DMS153 treated with DMSO at 0.1 percent for 48 hours (cell line): ENCODE data around the gene ETV4.

Experiments used
- DNase-seq: peaks from one replicate; lab custom pipeline; 2025; ENCODE audit not compliant: unreplicated experiment; lab: John Stamatoyannopoulos, UW

ETV4 gene

DNA sequence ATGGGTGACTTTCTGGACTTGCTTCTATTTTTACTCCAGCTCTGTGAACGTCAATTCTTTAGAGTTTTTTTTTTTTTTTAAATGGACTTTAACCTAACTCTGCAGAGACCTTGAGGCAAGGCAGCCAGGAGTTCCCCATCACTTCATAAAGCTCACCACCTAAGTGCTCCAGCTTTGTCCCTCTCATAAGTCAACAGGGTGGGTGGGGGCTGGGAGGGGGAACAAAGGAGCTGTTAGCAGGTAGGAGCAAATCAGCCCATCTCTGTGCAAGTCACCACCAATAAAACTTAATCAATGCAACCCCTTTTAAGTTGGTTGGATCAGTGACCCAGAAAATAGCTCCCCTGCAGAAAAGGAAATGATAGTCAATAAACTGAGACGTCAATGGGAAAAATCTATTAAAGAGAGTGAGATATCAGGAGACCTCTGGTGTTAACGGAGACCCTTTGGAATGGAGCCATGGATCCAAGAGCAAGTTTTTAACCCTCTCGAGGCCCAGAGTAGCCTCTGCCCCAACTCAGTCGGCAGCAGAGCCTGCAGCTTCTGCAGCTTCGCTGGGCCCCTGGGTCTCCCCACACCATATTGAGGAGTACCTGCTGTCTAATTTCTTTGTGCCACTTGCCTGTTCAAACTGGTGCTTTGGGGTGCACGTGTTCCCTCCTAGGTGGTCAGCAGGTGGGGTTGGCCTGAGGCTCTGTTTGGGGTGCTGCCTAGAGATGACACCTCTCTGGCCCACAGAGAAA, 27.6 kb upstream of the ETV4 start:
- DNase-seq: no peak

GRCh38 chr17:43572368-43572980, 26.3 kb upstream of the ETV4 start:
- no peak for DNase-seq

DNA sequence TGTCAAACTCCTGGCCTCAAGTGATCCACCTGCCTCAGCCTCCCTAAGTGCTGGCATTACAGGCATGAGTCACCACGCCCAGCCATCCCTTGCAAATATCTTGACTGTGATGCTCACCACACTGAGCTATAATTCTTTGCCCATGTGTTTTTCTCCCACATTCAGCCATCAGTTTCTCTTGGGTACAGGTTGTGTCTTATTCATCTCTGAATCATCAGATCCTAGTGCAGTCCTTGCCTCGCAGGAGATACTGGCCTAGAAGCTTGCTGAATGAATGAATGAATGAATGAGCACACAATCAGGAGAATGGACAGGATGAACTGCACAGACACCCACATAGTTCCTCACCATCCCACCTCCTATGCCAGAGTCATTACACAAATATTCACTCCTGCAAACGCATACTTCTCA, 24.4 kb upstream of the ETV4 start:
- no peak for DNase-seq

DNA sequence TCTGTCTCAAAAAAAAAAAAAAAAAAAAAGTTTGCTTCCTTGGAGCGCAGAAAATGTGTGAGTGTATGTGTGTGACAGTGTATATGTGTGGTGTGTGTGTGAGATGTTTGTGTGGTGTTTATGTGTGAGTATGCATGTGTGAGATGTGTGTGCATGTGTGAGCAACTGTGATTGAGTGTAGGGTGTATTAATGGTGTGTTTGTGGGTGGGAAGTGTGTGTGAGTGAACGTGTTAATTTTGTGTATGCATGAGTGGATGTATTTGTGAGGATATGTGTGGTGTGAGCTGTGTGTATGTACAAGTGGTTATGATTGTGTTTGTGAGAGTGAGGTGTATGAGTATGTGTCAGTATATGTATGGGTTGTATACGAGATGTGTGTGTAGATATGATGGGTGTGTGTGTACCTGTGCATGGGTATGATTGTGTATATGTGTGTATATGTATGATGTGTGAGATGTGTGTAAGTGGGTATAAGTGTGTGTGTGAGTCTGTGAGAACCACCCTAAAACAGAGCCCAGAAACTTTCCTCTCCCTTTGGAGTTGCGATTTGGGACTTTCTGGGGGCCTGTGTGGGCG, 22.5 kb upstream of the ETV4 start:
- no peak for DNase-seq

GRCh38 chr17:43563600-43564594, 17.8 kb upstream of the ETV4 start:
- DNase-seq: no peak

DNA sequence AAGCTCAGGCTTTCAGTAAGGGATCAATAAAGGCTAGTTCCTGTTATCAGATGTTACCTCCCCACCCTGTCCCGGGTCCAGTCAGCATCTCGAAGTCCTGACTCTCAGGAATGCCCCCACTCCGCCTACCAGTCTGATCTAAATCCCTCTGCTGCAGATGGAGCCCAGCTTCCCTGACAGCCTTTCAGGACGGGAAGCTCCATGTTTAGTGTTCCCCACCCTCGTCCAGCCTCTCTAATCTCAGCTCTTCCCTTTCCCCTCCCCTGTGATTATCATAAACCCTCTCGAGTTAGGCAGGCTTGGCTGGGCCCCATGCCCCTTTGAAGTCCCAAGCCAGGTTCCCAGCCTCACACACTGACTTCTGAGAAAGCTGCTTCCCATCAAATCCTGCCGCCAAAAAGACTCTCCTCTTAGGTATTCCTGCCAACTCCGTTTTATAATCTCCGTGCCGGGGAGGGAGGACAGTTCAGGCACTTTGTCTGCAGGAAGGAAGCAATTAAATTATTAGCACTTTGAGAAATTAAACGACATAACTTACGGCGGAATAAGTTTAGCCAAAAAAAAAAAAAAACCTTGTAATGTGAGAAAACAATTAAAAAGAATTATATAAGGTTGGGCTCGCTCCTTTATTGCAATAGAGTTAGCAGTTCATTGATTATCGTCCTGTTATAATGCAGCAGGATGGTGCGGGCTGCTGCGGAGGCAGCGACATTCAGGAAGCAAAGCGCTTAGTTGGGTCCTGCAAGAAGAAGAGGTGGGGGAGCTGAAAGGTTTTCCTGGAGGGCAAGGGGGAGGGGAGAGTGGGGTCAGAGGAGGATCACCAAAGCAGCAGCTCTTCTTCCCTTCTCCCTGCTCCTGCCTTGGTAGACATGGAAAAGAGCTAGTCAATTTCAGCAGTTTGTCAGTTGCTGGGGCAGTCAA, 16.8 kb upstream of the ETV4 start:
- no peak for DNase-seq

DNA sequence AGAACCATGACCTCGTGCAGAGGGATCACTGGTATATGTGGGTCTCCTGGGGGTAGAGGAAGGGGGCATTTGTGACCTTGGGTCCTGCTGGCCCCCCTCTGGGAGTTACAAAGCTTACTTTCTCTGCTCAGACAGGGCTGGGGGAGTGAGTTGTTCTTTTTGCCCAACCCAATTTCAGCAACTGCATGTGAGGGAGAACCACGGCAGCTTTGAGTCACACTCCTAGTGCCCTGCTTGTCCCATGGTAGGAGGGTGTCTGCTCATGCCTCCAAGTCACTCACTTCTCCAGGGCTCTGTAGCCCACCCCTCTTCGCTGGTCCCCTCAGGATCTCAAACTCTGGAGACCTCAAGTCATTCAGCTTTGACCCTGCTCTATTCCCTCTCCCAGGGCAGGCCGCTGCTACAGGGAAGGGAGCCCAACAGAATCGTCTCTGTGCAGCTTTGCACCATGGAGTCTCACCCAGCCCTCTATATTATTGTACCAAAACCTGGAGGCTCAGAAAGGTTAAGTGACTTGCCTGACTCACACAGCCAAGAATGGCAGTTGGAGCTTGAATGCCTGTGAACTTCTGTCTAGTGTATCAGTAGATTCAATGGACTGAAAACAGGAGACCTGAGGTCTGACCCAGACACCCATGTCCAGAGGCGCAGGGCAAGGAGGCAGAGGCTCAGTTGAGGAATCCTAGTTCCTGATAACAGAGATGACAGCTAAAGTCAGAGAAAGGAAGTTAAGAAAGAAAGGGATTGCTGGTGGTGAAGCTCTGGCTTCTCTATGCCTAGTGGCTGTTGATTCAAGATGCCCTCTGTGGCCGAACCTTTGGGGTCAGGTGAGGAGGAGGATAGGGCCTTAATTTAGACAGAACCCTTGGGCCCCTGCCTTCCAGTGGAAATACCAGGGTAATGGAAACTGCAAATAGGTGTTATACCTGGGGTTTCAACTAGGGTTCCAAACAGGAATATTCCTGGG, 14.6 kb upstream of the ETV4 start:
- DNase-seq: no peak

DNA sequence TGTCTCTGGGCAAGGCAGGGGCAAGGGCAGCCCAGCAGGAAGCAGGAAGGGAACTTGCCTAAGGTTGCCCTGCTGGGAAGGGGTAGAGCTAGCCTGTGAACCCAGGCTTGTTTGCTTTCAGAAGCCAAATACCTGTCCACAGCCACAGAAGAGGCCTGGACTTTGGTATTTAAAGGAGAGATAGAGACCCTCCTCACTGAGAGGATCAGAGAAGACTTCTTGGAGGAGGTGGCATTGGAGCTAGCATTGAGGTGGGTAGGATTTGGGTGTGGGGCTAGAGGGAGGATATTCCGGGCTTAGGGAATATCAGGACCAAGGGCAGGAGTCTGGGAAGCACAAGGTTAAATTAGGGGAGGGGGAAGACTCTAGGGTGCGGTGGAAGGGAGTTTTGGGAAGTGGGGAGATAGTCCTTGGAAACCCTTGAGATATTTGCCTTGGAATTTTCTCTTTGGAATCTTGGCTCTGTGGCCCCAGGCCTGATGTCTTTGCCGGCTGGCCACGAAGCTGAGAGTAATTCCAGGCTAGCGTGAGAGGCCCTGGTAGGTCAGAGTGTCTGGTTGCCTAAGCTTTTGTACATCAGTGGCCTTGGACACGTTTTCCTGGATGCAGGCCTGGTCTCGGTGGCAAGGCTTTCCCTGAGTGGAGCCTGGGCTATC, 13.1 kb upstream of the ETV4 start:
- DNase-seq: no peak

GRCh38 chr17:43558805-43559160, 12.6 kb upstream of the ETV4 start:
- DNase-seq: no peak

DNA sequence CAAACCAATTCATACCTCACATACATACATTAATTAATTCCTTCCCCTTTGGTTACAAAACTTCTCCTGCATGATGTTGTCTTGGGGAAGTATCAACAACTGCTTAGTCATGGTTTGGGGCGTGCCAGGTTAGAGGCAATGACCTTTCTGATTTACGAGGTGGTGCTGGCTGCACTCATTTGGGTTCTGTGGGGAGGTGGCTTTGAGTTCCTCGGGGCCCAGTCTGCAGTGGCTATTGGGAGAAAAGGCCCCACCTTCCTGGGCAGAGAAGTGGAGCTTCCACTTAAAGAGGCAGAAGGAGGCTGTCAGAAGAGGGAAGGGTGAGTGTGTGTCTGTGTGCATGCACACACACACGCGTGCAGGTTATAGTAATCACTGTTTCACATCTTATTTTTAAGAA, 10.2 kb upstream of the ETV4 start:
- no peak for DNase-seq

DNA sequence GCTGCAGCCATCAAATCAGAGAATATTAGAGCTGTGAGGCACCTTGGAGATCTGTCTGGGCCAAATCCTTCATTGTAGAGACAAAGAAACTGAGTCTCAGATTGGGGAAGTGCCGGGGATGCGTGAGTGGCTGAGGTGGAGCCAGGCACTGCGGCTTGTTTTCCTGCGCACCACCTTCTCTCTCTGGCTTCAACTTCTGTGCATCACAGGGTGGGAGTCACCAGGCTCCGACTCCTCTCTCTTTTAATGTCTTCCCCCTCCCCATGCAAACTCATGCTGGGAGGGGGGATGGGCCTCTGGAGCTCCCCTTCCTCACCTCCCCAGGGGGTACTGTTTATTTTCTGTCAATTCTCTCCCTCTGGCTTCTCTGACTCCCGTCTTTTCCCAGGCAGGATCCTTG, 8.7 kb upstream of the ETV4 start:
- DNase-seq: no peak

- no peak for DNase-seq
Measured at GRCh38 chr17:43553573-43553972, 7.4 kb upstream of the ETV4 start.

GRCh38 chr17:43552229-43552837, 6.2 kb upstream of the ETV4 start:
- no peak for DNase-seq

- no peak for DNase-seq
Measured at GRCh38 chr17:43550754-43551153, 4.6 kb upstream of the ETV4 start.

DNA sequence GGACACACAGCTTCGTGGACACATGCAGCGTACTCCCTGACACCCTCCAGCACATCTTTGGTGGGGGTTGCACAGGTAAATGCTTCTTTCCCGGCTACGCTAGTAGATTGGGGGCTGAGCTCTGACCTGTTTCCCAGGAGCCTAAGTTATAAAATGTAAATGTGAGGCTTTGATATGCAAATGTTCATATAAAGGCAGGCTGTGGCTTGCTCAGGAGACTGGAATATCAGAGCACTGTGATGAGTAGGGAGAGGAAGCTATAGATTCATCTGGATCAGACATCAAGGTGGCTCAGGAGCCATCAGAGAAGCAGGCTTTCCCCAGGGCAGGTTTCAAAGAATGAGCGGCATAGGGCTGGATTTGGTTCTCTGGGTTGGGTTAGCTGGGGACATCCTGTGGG, 3.4 kb upstream of the ETV4 start:
- DNase-seq: no peak

- no peak for DNase-seq
Measured at GRCh38 chr17:43548689-43549379, 2.7 kb upstream of the ETV4 start.

DNA sequence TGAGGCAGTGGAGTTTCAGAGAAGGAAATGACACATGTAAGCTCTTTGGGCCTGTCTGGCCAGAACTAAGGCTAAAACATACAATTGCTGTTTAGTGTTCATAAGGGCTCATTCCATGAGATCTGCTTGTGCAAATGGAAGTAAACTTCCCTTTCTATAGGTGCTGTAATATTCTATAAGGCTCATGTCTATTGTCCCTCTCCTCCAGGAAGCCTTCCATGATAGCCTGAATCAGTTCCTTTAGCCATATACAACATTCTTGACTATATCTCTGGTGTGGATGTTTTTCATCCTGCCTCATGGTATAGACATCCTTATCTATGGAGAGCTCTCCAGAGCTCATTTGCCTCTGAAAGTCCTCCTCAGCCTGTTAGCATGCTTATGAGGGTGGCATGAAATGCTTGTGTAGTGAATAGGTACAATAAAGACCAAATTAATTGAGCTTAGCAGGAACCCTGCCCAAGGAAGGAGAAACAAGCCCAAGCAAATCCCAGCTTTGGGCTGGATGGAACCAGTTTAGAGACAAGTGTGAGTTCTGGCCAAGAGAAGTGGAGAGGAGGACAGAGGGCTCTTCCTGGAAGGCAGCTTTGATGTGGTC, 1.6 kb upstream of the ETV4 start:
- no peak for DNase-seq
